Suppressor macrophage (primary cell): ENCODE results near the gene MAST4.

Experiments used
- DNase-seq, 4 experiments: peaks; one replicate each; pipeline ENCODE4 v3.0.0-alpha.2; 2020 to 2022

MAST4 gene

DNA sequence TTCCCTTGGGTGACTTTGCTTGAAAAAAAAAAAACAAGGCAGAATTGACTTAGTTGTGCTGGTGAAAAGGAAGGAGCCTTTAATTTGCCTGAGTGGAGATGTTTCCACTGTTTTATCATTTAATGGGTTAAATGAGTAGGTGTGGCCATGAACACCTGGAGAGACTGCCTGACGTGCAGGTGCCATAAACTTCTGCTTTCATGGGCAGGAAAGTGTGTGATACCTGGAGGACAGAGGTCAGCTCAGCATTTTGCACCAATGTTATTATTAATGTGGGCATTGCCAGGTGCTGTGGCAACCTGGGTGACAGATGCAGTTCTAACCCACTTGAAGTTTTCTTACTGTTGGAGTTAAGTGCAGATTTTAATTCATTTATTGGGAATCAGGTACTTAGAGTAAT, 455.0 kb downstream of the MAST4 start:
- DNase-seq, result no peak

DNA sequence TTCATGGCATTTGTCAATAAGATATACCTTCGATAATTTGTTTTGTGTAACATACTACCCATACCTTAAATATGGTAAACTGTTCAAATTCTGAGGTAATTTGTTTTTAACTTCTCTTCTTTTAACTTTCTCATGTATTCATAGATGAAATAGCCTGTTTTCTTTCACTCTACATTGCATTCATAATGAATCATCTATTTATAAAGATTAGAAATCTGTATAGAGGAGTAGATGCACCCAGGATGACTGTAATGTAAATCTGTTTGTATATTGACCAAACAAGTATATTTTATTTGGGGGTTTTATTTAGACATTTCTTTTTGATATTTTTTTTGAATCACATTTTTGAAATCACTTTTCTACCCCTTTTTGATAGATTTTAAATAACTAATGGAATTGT, 455.8 kb downstream of the MAST4 start:
- DNase-seq, result no peak

DNA sequence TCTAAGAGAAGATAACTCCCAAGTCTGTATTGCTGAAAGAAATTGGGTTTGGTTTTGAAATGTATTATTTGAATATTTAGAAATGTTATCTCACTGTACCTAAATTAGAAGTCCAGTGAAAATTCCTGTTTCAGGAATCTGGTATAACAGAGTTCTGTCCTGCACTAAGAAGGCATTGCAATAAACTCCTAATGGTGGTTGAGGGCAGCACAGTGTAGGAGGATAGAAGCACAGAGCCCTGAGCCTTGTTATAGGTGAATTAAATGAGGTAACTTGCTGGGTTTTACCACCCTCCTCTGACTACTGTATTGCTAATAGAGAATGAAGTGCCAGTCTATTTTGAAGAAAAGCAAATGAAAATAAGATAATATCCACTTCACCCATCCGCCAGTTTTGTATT, 457.0 kb downstream of the MAST4 start:
- DNase-seq, result no peak

DNA sequence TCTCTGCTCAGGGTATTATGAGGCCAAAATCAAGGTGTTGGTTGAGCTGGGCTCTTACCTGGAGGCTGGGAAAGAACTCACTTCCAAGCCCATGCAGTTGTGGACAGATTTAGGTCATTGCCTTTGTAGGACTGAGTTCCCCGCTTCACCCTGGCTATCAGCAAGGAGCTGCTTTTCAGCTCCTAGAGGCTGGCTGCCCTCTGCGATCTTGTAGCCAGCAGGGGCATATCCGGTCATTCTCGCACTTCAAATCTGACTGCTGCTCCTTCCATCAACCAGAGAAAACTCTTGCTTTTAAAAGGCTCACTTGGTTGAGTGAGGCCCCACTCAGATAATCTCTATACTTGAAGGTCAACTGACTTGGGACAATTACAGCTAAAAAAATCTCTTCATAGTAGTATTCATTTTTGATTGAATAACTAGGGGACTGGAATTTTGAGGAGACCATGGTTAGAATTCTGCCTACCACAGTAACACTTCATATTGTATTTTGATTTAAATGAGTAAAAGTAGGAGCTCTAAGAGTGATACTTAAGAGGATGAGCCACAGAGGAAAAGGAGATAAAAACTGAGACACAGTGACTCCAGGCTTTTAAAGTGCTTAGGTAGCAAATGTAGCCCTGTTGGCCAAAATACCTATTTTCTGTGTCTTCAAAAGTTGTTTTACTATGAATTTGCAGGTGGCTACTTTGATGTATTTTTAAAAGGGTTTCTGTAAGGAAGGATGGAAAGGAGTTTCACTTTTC, 463.0 kb downstream of the MAST4 start:
- no peak for DNase-seq

DNA sequence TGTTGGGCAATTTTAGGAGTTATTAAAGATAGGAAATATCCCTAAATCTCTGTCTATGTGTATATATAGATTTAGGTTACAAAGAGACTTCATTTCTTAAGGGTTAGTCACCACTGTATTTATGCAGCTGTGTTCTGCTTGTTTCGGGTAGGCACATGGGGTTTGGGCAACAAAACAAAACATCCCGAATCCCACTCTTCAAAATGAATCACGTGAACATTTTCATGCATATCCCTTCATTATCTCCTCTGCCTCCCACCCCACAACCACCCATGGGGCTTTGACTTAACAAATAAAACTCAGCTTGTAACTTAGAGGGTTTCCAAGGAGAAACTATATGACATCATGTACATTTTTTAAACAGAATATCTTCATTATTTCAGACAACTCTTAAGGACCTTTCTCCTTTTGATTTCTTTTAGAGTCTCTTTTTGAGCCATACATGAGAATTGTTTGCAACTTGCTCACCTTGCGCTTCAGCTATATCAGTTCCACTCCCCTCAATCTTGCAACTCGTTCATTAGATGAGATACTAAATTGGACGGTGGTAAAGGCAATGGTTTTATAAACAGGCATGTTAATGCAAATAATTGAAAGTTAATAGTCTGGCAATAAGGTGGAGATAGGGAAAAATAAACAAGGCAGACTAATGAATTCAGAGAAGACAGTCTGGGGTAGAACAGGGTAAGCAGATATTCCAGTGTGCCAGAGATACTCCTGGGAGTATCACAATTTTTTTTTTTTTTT, 463.7 kb downstream of the MAST4 start:
- no peak for DNase-seq

DNA sequence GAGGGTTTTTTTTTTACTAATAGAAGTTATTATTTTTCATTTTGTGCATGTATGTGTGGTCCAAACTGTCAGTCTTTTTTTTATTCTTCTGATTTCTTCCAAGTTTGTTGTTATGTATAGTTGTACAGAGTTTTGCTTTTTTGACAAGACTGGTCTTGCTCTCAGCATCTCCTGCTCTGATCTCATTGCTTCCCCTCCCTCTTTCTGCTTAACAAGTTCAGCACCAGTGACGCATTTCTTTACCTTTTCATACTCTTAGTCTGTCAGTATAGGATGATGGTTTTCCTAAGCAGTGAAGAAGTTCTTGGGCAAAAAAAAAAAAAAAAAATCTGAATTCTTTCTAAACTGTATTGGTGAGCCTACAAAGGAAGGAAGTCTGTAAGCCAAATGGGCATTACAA, 465.3 kb downstream of the MAST4 start:
- no peak for DNase-seq

DNA sequence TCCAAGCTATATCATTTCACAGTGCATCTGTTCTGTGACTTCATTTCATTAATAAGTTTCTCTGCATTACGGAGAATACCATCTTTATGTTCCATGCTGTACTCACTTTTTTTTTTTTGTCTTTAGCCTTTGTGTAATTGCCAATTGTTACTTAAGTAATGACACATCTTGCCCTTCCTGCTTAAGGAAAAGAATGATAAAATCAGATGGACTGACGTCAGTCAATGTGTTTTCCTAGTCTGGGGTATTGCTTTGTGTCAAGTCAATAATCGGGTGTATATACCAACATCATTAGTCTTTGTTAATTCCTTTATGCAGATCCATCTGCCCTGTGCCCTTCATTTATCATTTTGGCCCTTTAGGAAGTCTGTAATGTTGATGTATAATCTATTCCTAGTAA, 466.9 kb downstream of the MAST4 start:
- no peak for DNase-seq

DNA sequence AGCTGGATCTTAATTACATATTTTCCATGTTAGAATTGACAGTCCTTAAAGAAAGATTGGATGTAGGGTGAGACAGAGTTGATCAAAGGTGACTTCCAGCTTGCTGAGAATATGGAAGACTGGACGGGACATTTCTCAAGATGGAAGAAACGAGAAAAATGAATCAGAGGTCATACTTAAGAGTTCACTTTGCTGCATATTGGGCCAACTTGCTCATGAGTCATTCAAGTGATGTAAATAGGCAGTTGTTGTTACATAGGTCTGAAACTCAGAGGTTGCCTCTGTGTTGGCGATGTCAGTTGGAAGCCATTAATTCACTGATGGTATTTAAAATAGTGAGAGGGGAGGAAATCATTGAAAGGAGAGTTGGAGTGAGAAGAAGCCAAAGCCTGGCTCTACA, 467.6 kb downstream of the MAST4 start:
- DNase-seq, result no peak

DNA sequence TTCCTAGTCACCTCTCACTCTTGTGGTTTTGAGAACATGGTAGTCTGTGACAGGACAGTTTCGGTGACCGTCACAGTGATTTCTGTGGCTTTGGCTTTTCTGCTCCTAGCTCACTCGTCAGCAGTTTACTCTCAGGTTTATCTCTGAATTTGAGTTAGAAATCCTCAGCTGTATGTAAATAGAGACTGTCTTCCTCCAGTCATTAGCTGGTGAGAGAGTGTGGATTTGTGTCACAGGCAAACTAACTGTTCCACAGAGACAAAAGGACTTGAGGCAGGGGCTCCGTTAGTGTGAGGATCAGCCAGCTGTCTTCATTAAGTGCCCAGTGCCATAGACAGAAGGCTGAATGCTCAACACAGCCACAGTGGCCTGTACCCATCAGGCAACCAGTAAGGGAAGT, 469.0 kb downstream of the MAST4 start:
- DNase-seq, result no peak

DNA sequence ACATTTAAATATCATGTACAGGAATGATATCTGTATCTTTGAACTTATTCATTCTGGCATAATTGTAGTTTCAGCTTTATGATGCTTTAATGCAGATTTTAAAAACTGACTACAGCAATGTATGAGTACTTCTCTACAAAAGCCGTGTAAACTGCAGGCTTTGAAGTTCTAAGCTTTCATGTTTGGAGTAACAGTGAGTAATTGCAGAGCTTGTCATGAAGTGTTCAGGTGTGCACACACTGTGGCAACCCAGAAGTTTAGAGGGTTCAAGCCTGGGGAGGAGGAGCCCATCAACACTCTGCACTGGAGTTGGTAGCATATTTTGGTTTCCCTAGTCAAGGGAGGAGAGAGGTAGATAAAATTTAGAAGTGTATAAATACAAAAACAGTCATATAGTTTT, 469.5 kb downstream of the MAST4 start:
- no peak for DNase-seq

DNA sequence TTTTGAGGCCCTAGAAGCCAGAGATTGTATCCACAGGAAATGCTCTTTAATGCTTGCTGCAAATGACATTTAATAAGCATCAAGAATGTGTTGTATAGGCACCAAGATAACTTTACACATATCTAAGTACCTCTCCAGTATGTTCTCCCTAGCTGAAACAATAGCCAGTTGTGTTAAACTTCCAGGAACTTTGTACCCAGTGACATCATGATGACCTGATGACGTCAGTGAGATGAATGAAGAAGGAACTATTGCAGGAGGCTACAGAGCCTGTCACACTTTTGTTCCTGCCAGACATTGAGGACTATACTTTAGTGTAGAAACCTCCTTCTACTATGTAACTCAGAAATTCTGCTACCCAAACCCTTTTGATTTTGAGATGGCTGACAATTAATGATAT, 470.6 kb downstream of the MAST4 start:
- peak; percentile 10 to 52 (median 30) for DNase-seq

DNA sequence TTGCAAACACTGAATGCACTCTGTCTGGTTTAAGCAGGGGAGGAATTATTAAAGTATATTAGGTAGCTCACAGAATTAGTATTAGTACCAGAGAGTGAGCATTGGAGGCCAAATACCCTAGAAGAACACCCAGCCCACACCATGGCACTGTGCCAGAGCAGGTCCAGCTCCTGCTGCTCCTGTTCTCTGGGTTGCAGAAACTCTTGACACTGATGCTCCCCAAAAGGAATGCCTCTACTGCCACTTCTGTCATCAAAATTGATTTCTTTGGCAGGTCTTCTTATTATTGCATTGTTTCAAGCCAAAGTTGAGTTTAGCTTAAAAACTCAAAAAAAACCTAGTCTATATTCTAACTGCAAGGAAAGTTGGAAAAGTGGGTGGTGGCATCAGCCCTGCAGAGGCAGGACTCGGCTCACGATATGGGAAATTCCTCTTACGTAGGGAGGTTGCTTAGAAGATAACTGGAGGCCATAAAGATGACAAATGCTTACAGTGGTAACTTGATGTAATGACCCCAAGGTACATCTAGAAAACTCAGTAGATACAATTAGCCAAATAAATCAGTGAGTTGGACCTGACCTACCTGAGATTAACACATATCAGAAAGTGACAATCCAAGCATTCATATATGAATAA, 477.0 kb downstream of the MAST4 start:
- DNase-seq, result no peak

DNA sequence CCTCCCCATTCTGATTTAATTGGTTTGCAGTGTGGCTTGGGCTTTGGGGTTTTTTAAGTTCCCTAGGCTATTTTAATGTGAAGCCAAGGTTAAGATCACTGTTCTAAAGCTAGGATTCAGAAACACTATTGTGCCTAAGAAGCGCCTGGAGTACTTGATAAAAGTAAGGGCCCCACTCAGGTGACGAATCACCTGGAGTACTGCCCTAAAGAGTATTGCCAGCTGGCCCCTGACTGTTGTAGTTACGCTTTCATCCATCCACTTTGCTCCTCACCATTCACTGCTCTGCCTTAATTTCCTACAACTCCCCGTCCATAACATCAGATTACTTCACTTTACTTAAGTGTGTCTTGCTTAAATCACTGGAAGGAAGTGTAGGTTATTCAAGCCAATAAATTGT, 481.1 kb downstream of the MAST4 start:
- no peak for DNase-seq

DNA sequence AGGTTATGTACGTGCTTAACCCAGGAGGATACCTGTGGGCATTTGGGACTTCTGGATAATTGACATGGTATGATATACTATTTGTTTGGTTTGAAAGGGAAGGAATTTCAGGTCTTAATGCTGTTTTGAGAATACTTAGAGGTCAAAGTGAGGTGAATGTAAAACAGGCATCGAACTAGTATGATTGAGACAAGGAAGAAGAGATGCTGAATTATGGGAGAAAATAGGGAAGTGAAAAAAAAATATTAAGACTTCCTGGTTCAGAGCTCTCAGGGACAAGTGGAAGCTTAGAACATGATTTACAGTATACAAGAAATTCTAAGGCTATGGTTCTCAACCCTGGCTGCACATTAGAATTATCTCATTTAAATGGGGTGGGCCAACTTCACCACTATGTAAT, 485.1 kb downstream of the MAST4 start:
- peak in 3 of 4 experiments; percentile 1 to 63 (median 45) for DNase-seq

DNA sequence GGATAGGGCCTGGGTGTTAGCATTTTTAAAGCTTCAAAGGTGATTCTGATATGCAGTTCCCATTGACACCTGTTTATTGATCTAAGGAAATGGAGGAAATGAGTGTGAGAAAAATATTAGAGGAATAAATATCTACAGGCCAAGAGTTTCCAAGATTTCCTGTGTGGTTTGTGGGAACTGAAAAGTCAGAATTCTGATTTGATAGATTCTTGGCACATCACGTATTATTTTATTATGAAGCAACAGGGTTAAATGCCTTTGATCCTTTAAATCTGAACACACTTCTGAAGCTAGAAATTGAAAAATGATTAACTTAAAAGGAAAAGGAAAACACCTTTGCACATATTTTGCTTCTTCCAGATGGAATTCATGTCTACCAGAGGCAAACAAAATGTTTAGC, 486.7 kb downstream of the MAST4 start:
- no peak for DNase-seq

DNA sequence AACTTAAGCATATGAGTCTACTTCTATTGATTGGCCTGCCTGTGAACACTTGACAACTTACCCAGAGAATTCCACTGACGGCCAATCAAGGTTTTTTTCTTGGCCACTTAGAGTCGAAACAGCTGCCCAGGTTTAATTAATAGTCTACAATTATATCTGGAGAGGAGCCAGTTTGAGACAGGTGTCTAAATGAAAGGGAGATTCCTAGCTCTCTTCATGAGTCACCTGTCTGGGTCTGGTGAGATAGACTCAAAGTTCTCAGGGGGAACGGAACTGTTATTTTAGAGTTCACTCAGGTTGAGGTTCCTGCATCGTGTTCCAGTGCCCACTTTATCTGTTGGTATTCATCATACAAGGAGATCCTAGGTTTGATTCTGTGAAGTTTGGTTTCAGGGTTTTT, 489.4 kb downstream of the MAST4 start:
- no peak for DNase-seq

DNA sequence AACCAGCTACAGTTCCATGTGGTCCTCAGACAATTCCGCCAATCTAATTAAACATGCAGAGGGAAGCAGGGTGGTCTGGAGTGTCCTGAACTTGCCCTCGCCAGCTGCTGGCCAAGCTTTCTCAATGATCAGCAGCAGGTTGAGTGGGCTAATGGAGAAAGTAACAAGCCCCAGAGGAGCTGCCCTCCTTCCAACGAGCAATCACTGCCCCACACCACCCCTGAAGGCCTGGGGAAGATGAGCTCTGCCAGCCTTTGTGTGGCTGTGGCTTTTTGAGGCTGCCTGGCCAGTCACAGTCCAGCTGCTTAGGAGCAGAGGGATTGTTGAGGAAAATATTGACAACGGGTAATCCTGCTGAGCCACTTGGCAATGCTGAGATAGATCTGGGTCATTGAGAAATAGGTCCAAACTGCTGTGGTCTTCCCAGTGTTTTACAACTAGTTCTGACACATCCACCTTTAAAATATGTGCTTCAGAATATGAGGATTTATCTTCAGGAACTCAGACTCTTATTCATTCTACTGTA, 493.1 kb downstream of the MAST4 start:
- DNase-seq, result no peak

DNA sequence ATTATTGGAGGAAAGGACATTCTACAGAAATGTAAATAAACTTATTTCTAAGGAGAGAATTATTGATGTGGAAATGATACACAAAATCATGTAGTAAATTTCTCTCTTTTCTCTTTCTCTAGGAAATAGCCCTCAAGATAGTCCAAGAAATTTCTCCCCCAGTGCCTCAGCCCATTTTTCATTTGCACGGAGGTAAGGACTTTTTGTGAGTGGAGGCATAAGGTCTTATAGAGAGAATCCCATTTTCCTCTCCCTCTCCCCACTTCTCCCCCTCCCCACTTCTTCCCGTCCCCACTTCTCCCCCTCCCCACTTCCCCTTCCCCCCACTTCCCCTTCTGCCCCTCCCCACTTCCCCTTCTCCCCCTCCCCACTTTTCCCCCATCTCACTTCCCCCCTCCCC, 493.8 kb downstream of the MAST4 start:
- no peak for DNase-seq

DNA sequence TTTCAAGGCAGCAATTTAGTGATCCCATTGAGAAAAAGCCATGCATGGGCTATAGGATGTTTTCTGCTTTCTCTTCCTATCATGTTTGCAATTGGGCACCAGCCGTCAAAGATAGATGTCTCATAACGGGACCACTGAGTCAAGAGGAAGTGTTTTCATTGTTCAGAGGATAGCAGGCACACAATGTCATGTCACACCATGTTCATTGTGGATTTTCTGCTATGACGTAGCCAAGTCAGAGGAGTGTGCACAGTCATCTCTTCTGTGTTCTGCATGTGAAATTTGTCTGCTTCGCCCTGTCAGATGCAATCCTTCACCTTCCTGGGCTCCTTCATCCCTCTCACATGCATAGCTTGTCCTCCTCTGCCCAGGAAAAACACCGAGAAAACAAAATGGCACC, 494.4 kb downstream of the MAST4 start:
- DNase-seq, result no peak

DNA sequence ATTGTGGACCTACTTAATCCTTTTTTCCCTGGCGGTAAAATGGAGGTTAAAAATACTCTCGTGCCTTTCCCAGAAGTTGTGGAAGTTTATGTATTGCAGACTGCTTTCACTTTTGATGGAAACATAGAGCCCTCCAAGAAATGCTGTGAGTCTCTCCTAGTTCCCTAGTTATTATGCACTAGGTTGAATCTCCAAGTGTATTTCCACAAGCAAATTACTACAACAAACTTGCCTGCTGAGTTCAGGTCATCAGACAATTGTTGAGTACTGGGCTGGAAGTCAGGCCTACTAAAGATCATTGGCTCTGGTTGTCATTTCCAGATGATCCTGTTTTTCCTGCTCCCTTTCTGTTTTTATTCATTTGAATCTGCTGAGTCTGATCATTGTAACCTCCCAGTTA, 496.3 kb downstream of the MAST4 start:
- no peak for DNase-seq

DNA sequence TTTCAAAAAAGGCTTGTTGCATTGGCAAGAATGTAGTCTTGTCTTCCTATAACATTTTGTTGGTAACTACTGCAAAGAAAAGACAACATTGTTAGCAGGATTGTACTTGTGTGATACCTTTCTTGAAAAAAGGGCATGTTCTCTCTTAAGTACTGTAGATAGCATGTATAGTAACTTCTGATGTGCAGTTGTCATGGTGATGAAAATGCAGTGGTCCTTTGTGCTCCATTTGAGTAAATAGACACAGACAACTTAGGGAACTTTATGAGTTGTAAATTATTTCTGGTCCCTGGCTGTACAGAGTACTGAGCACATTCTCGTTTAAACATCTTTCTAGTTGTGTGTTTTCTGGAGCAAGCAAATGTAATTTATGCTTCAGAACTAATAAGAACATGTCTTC, 497.1 kb downstream of the MAST4 start:
- no peak for DNase-seq

DNA sequence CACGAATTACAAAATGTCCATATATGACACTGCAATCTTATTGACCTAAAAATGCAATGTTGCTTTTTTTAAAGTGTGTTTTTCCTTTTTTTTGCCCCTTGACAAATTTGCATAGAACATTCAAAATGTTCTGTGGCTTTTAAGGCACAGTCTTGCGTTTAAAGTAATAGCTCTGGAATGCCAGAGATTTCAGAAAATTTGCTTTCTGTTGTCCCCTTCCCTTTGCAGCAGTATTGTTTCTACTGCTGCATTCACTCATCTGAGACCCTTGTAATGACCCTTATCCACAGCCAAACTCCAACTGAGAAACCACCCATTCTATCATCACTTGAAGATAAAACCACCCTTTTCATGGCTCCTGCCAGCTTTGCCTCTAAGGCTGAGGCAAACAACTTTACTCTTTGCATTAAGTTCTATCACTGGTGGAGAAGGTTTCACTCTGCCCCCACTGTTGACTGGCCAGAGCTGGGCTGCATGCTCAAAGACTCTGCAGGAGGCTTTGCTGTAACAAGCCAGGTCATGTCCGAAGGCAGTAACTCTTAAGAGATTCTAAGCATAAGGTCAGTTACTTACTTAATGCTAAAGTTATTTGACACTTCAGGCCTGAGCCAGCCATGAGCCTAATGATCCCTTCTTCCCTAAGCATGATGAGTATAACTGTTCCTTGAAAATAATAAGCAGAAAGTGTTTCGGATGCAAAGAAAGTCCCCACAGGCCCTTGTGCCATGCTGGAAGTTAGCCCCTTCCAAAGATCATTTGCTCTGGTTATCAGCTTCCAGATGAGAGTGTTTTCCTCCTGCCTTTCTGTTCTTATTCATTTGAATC, 498.5 kb downstream of the MAST4 start:
- DNase-seq, result no peak
